ENCODE results near the gene GPR157.

- no peak for TF ChIP-seq POLR2AphosphoS5 (IDR thresholded peaks at IDR 0.05; ENCODE audit: low read depth, low read length)
- no peak for TF ChIP-seq SIN3A (IDR thresholded peaks at IDR 0.05; ENCODE audit: borderline replicate concordance, insufficient read depth, low read length)
These were observed 1.3 kb downstream of the GPR157 start for GRCh38 chr1:9127395-9128165.

Data from PFSK-1 (cell line).